Brain microvascular endothelial cell (primary cell): ENCODE data around the gene ERC1.

Experiments
- DNase-seq: peaks from one replicate; pipeline ENCODE4 v3.0.0-alpha.2; 2020
- H3K27ac ChIP-seq: fragments of 250-450 bp; sonication (Bioruptor Pico); 2 replicates; pipeline ENCODE4 v1.5.1; 2020; ENCODE audit warnings: mild to moderate bottlenecking, moderate library complexity
- H3K27me3 ChIP-seq: fragments of 250-450 bp; sonication (Bioruptor Pico); replicated peaks from 2 replicates; pipeline ENCODE4 v1.5.1; 2020; ENCODE audit warnings: mild to moderate bottlenecking
- H3K36me3 ChIP-seq: fragments of 250-450 bp; sonication (Bioruptor Pico); replicated peaks from 2 replicates; pipeline ENCODE4 v1.5.1; 2020; ENCODE audit warnings: mild to moderate bottlenecking
- H3K4me3 ChIP-seq: 2 replicates; pipeline ENCODE4 v1.5.1; 2011; ENCODE audit warnings: low read depth, mild to moderate bottlenecking, control low read depth, low read length, moderate library complexity
- in situ Hi-C: cut with HindIII; loops from 2 replicates; pipeline ENCODE4 v1.10.0; 2017; ENCODE audit warnings: low sequenced_read_pairs, low pct_ligation_motif_present
- TF ChIP-seq, protein P1 (sequence below): IDR thresholded peaks from 2 replicates; pipeline ENCODE4 v1.5.1; 2011; ENCODE audit warnings: low read depth, mild to moderate bottlenecking, moderate library complexity, low read length, control low read depth, inconsistent platforms; ENCODE audit errors: missing control alignments

The ERC1 gene

DNA sequence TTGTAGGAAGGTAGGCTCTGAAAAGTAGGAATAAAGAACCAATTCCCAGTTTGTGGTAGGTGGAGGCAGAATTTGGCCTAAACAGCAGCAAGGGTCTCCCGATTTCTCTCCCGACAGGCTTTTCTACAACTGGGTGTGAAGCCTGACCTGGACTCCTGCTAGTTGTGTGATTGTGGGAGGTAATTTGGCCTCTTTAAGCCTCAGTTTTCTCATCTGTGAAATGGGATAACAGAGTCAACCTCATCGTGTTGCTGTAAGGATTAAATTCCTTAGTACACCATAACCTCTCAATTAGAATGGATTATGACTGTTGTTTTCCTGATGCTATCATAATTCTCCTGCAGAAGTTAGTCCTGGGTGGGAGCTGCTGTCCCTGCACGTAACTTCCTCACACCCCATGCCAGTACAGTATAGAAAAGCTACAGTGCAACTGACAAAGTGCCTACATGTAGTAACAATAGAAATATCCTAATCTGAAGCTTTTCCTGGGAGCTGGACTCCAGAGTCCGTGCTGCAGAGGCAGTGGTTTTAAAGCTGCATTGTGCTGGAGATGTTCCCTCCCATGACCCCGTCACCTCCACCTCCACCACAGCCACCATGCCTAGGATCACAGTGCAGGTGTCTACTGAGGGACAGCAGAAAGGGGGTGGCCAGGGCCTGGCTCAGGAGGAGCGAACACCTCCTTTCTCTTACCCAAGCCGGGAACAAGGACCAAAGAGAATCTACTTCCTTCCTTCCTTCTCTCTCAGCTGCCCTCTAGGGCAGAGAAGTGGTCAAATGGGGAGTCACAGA lies 526.9 kb downstream of the ERC1 start:
- Histone ChIP-seq H3K27me3 (no peaks in the 10 kb centered on the region), H3K36me3 (no peaks in the 10 kb centered on the region), H3K27ac (no peak overlapping the region), H3K4me3 (no peak overlapping the region)
- TF ChIP-seq, protein P1, sequence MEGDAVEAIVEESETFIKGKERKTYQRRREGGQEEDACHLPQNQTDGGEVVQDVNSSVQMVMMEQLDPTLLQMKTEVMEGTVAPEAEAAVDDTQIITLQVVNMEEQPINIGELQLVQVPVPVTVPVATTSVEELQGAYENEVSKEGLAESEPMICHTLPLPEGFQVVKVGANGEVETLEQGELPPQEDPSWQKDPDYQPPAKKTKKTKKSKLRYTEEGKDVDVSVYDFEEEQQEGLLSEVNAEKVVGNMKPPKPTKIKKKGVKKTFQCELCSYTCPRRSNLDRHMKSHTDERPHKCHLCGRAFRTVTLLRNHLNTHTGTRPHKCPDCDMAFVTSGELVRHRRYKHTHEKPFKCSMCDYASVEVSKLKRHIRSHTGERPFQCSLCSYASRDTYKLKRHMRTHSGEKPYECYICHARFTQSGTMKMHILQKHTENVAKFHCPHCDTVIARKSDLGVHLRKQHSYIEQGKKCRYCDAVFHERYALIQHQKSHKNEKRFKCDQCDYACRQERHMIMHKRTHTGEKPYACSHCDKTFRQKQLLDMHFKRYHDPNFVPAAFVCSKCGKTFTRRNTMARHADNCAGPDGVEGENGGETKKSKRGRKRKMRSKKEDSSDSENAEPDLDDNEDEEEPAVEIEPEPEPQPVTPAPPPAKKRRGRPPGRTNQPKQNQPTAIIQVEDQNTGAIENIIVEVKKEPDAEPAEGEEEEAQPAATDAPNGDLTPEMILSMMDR, result no peak
- in situ Hi-C loops, result no loop called here
- DNase-seq, result no peak

DNA sequence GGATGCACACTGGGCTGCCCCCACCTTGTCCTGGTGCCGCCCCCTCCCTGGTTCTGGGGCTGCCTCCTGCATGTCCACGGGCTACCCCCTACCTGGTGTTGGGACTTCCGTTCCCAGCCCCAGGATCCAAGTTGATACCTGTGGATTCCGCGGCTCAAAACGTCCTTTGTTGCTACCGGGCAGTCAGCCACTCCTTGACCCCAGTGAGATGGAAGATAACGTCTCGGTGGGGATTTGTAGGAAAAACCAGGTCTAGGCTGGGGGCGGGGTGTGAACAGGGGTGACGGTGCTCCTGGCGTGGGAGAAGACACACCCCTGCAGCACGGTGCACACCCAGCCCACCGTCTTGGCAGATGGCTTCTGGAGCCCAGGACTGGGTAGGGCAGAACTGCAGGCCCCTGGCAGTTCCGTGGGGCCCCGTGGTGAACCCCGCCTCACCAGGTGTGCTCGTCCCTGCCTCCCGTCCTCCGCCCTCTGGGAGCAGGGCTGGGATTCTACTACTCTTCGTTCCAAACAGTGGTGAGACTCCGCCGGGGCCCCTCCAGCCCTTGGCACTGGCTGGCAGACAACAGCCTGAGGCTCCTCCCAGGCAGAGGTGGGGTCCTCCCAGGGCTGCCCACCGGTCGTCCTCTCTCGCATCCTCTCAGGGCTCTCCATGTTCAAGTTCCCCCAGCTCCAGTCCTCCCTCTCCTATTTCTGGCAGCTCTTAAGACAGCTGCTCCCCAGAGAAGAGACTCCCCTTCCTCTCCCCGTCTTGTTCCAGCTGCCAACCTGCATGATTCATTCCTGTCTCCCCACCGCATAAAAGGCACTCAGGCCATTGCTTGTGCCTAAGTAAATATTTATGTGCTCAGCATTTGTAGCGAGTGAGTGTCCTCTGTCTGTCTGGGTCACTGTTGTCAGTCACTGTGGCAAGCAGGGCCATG lies 527.8 kb downstream of the ERC1 start:
- H3K36me3 ChIP-seq, result no peaks in the 10 kb centered on the region
- TF ChIP-seq, protein P1, result no peak
- DNase-seq, result peak; percentile 81
- H3K4me3 ChIP-seq, result no peak overlapping the region
- H3K27ac ChIP-seq, result no peak overlapping the region
- in situ Hi-C loops, result no loop called here
- H3K27me3 ChIP-seq, result no peaks in the 10 kb centered on the region

DNA sequence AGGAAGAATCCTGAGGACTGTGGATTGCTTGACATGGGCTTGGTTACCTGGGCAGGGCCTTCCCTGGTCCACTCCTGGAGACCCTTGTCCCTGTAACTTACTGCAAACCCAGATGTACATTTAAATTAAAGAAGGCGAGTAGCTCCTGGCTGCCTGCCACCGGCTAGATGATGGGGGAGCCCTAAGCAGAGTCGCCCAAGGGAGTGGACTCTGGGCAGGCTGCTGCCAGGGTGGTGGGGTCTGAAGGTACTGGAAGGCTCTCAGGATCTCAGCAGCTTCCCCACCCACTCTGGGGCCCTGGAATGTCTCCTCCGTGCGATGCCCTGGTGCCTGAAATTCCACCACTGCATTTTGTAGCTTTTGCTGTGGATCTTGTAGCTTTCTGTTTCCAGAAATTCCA lies 528.6 kb downstream of the ERC1 start:
- no peaks in the 10 kb centered on the region for H3K36me3 ChIP-seq
- in situ Hi-C loops, result no loop called here
- TF ChIP-seq, protein P1, result no peak
- H3K4me3 ChIP-seq, result no peak overlapping the region
- H3K27me3 ChIP-seq, result no peaks in the 10 kb centered on the region
- no peak overlapping the region for H3K27ac ChIP-seq
- DNase-seq, result no peak

DNA sequence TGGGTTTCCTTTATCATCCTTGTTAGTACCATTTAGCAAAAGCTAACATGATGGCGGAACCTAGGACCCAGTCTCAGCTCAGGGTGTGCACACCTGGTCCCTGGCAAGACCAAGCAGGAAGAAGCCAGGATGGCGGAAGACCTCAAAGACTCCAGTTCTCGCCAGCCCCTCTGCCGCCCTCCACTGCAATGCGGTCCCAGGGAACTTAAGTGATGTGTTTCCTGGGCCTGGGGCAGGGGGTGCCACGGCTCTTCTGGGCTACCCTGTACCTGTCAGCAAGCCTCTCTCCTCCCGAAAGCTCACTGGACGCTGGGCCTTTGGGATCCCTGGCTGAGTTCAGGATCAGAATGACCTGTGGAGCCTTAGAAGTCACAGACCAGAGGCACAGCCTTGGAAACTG lies 532.0 kb downstream of the ERC1 start:
- Histone ChIP-seq H3K27me3 (no peaks in the 10 kb centered on the region), H3K27ac (no peak overlapping the region), H3K36me3 (no peaks in the 10 kb centered on the region), H3K4me3 (no peak overlapping the region)
- DNase-seq, result no peak
- in situ Hi-C loops, result no loop called here
- TF ChIP-seq, protein P1, result no peak

DNA sequence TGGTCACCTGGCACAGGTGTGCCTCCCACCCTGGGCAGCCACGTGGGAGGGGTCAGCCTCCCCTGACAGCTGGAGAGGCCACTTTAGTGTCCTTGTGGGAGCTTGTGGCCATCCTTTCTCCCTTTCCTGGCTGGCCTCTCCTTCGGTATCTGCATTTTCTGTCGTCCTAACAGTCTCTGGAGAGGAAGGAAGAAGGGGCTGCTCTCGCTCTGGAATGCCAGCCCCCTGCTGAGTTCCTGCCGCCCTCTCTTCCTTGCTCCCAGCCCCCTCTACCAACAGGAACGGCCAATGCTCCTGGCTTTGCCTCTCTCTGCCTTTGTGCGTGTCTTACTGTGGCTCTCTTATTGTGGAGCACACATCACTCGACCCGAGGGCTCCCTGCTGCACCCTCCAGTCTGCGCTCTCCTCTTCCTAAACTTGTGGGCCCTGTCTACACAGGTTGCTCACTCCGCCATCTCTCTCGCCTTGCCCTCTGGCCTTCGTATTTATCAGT lies 532.6 kb downstream of the ERC1 start:
- Histone ChIP-seq H3K27me3 (no peaks in the 10 kb centered on the region), H3K36me3 (no peaks in the 10 kb centered on the region), H3K27ac (no peak overlapping the region), H3K4me3 (no peak overlapping the region)
- no peak for DNase-seq
- TF ChIP-seq, protein P1, result no peak
- in situ Hi-C loops, result no loop called here
